ENCODE measurements around the gene RCC1.
"Not testable (repeated sequence)": the region's sequence is repeated elsewhere in the genome, so short reads cannot be mapped to it uniquely, and the experiment has no call there.

The RCC1 gene

DNA sequence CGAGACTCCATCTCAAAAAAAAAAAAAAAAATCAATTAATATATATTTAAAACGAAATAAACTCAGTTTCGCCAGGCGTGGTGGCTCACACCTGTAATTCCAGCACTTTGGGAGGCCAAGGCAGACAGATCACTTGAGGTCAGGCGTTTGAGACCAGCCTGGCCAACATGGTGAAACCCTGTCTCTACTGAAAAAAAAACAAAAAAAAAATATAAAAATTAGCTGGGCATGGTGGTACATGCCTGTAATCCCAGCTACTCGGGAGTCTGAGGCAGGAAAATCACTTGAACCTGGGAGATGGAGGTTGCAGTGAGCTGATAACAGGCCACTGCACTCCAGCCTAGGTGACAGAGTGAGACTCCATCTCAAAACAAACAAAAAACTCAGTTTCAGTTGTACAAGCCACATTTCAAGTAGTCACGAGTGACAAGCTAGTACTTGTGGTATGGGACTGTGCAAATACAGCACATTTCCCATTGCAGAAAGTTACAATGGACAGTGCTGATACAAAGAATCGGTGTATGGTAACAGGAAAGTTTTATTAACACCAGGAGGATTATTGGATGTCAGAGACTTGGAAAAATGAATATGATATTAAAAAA lies 35.7 kb downstream of the RCC1 start:
- DNase-seq (ENCODE audit: extremely low read depth in 1 of 2, low read depth in 1 of 2) = not testable (repeated sequence)

DNA sequence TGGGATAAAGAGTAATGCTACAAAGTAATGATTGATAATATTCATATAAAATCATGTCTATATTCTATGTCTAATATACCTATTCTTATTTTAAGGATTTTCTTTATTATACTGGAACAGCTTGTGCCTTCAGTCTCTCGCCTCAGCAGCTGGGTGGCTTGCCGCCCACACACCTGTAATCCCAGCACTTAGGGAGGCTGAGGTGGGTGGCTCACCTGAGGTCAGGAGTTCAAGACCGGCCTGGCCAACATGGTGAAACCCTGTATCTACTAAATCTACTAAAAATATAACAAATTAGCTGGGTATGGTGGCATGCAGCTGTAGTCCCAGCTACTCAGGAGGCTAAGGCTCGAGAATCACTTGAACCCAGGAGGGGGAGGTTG lies 39.4 kb downstream of the RCC1 start:
- DNase-seq (ENCODE audit: extremely low read depth in 1 of 2, low read depth in 1 of 2) = no peak

DNA sequence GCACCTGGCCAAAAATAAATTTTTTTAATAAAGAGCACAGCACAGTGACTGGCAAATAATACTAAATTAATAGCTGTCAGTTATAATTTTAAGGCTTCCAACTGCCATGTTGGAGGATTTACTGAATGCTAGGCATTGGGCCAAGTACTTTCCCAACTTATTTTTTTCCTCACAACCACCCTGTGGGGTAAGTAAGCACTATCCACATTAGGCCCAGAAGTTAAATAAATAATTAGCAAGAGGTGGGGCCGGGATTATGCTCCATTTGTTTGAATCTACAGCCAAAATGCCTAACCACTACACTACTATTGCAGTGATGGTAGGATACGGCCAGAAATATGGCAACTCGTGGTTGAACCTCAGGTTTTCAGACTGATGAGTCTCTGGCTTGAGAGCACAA lies 42.5 kb downstream of the RCC1 start:
- no peak for DNase-seq (ENCODE audit: extremely low read depth in 1 of 2, low read depth in 1 of 2)

DNA sequence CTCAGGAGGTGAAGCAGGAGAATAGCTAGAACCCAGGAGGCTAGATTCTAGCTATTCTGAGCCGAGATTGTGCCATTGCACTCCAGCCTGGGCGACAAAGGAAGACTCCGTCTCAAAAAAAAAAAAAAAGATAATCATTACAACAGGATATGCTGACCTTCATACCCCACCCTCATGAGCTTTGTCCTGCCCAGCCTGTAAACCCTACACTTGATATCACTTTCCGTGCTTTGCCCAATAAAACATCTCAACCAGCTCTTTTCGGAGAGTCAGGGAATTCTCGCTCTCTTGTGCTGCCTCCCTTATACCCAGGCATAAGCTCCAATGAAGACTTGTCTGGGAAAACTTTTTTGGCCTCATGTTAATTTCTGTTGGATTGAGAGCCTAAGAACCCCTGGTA lies 45.5 kb downstream of the RCC1 start:
- DNase-seq (ENCODE audit: extremely low read depth in 1 of 2, low read depth in 1 of 2) = no peak

DNA sequence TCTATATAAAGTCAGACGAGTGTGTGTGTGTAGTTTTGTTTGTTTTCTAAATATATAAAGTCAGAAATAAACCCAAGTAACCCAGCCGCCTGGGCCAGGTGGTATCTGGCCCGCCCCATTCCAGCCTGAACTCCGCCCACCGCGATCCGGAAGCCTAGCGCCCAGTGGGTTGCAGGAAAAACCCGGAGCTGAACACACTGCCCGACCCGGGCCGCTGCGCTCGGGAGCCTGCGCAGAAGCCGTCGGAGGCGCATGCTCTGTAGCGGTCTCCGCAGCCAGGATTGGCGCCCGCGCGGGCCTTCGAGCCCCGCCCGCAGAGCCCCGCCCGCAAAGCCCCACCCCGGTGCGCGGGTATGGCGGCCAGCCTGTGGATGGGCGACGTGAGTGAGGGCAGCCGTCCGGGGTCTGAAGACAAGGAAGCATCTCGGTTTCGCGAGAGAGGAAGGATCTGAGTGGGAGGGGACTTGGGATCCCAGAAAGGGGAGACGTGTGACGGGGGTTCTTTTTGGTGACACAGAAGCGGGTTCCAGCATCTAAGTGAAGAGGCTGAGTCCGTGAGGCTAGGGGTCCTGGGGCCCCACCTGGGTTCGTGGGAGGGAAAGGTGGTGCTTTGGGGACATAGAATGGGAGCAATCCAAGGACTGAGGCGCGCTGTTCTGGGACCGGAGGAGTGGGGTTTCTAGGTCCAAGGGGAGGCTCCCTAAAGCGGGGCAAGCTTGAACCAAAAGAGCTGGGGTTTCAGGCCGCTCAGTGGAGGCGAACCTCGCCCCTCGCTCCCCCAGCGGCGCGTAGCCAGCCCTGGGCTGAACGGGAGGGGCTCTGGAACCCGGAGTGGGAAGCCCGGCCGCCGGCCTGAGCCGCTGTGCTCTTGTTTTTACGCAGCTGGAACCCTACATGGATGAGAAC lies 47.2 kb downstream of the RCC1 start, which contains the start of gene TRNAU1AP:
Gene TRNAU1AP (plus strand): TSS at position 328 of the 906 bp plus-strand sequence. CDS start 26 bp downstream, at position 354.
- DNase-seq (ENCODE audit: extremely low read depth in 1 of 2, low read depth in 1 of 2) = peak; percentile 95 to 96

DNA sequence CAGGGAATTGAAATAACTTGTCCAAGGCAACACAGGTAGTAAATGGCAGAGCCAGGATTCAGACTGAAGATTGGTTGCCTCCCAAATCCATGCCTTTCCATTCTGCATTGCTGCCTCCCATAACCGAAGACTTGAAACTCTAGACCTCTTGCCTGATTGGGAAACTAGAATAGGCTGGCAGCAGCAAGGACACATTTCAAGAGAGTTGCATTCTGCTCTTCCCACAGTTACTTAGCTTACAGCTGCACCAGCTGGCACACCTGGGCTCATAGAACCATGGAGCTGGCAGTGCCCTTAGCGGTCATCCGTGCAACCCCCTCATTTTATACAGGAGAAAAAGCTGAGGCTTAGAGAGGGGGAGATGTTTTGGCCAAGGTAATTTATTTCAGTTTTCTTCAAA lies 55.0 kb downstream of the RCC1 start:
- DNase-seq (ENCODE audit: extremely low read depth in 1 of 2, low read depth in 1 of 2) = no peak

DNA sequence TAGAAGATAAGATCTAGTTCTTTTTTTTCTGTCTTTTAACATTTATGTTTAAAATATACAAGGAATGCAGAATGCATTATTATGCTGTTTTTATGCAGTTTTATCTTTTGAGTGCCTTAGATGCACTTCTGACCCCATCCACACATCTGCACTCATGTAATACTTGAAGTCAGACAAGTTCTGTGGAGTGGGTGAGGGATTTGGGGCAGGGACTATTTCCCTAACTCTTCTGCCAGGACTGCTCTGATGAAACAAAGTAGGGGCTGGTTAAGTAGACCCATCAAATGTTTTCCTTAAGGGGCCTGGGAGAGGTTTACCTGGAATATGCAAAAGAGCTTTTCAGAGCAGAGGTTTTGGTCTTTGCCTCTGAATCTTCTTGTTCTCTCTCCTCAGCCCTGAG lies 58.5 kb downstream of the RCC1 start:
- DNase-seq (ENCODE audit: extremely low read depth in 1 of 2, low read depth in 1 of 2) = no peak

DNA sequence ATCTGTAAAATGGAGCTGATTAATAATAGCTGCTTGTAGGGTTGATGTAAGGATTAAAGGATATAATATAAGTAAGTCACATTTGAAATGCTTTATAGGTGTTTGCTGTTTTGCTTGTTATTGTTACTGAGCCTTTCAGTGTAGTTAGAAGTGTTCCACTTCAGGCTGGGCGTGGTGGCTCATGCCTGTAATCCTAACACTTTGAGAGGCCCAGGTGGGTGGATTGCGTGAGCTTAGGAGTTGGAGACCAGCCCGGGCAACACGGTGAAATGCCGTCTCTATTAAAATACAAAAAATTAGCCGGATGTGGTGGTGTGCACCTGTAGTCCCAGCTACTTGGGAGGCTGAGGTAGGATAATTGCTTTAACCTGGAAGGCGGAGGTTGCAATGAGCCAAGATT lies 59.2 kb downstream of the RCC1 start:
- no peak for DNase-seq (ENCODE audit: extremely low read depth in 1 of 2, low read depth in 1 of 2)

DNA sequence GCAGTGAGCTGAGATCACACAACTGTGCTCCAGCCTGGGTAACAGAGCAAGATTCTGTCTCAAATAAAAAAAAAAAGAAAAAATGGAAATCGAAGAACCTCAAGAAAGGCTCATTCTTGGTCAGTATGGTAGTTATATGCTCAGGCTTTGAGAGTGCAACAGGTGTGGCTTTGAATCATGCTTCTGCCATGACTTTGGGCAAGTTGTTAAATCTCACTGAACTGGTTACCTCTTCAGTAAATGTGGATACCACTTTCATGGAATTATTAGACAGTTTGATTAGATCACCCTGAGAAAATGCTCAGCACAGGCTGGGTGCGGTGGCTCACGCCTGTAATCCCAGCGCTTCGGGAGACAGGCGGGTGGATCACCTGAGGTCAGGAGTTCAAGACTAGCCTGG lies 59.9 kb downstream of the RCC1 start:
- no peak for DNase-seq (ENCODE audit: extremely low read depth in 1 of 2, low read depth in 1 of 2)

DNA sequence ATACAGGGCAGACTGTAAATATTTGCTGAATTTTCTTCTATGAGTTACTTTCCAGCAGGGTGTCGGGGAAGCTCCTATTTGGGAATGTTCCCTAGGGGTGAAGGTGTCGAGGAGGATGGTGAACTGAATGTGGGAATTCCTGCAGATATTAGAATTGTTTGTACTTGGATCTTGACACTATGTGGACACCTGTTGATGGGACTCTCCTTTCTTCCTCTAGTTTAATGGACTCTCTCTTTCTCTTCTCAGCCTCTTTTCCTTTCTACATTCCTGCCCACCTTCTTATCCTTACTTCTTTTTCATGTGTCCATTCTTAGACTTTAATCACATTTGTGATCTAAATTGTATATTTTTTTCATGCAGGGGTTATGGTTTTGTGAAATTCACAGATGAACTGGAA lies 61.1 kb downstream of the RCC1 start:
- no peak for DNase-seq (ENCODE audit: extremely low read depth in 1 of 2, low read depth in 1 of 2)

DNA sequence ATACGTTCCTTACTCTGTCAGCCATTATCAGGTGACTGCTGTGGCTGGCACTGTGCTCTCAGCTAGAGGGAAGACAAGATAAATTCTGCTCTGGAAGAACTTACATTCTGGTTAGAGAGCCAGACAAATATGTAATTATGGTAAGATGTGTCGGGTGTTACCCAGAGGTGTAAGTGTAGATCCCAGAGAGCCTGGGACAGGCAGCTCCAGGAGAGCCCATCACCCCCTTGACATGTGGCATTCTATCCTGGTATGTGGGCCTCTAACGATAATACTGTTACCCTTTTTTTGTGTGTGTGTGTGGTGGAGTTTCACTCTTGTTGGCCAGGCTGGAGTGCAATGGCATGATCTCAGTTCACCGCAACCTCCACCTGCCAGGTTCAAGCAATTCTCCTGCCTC lies 66.1 kb downstream of the RCC1 start:
- no peak for DNase-seq (ENCODE audit: extremely low read depth in 1 of 2, low read depth in 1 of 2)

DNA sequence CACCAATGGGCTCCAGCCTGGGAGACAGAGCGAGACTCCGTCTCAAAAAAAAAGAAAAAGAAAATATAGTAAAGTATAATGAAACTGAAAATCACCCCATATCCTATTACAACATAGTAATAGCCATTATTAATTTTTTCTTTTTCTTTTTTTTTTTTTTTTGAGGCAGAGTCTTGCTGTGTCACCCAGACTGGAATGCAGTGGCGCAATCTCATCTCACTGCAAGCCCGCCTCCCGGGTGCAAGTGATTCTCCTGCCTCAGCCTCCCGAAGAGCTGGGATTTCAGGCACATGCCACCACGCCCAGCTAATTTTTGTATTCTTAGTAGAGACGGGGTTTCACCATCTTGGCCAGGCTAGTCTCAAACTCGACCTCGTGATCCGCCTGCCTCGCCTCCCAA lies 67.0 kb downstream of the RCC1 start:
- not testable (repeated sequence) for DNase-seq (ENCODE audit: extremely low read depth in 1 of 2, low read depth in 1 of 2)

DNA sequence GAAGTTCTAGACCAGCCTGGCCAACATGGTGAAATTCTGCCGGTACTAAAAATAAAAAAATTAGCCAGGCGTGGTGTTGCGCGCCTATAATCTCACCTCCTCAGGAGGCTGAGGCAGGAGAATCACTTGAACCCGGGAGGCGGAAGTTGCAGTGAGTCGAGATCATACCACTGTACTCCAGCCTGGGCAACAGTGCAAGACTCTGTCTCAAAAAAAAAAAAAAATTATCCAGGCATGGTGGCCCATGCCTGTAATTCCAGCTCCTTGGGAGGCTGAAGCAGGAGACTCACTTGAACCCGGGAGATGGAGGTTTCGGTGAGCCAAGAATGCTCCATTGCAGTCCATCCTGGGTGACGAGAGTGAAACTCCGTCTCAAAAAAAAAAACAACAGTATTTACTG lies 67.7 kb downstream of the RCC1 start:
- DNase-seq (ENCODE audit: extremely low read depth in 1 of 2, low read depth in 1 of 2) = no peak

DNA sequence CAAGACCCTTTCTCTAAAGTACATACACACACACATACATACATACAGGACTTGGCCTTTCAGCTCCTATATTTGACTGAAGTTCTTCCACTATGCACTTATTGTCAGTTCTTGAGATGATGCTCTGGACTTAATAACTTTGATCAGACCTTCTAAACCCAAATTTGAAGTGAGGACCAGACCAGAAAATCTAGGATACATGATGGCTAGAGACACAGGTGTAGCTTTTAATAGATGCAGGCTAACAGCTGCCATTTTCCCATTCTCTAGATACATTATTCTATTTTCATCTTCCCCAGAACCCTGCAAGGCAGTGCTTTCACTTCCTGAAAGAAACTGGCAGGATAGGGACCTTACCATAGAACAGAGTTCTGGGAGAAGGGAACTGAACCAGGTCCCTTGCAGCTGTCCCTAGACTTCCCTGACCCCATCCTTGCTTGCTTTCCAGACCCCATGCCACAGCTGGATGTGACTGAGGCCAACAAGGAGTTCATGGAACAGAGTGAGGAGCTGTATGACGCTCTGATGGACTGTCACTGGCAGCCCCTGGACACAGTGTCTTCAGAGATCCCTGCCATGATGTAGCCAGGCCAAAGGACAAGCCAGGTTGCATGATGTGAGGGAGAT lies 71.3 kb downstream of the RCC1 start:
- DNase-seq (ENCODE audit: extremely low read depth in 1 of 2, low read depth in 1 of 2) = no peak

DNA sequence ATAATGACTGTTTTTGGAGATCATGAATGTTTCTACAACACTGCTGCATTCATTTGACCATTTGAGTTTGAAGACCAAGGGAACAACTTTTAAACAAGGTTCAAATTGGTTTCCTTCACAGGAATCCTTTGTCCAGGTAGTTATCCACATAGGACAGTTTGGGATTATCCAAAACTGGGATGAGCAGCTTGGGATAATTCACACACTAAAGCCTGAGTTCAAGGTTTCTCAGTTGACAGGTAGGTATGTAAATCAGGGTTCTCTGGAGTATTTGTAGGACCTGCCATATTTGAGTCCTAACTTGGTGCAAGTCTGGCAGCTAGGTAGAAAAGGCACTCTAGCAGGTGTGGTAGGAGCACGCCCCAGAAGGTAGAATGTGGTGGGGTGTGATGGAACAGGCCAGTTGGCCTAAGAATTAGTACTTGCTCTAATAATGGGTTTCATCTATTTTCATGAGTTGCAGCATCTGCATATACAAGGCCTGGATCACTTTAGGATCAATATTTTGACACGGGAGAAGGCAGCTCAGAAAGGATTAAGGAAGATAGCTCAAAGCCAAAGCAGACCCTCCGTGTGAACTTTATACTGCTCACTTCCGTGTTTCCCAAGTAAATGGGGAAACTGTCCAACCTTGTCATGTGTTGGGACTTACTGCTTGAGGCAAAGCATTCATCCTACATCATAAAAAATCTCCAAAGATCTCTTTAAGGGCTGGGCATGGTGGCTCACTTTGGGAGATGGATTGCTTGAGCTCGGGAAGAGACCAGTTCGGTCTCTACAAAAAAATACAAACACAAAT lies 72.1 kb downstream of the RCC1 start:
- DNase-seq (ENCODE audit: extremely low read depth in 1 of 2, low read depth in 1 of 2) = no peak

DNA sequence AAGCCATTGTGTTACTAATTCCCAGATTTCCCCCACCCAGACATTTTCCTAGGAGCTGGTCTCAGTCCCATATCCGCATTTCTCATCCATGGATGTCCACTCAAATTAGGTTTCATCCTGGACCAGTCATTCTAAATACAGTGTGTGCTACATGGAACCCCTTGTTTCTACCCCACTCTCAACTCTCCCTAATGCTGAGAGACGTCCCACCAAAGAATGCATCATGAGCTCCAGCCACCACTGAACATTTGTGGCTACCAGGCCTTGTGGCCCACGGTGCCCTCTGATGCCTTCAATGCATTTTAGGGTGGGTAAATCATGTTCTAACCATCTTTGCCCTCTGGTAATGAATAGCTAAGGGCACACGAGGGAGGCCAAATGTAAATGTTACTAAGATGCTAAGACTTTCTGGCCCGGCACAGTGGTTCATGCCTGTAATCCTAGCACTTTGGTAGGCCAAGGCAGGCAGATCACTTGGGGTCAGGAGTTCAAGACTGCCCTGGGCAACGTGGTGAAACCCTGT lies 72.9 kb downstream of the RCC1 start:
- no peak for DNase-seq (ENCODE audit: extremely low read depth in 1 of 2, low read depth in 1 of 2)

DNA sequence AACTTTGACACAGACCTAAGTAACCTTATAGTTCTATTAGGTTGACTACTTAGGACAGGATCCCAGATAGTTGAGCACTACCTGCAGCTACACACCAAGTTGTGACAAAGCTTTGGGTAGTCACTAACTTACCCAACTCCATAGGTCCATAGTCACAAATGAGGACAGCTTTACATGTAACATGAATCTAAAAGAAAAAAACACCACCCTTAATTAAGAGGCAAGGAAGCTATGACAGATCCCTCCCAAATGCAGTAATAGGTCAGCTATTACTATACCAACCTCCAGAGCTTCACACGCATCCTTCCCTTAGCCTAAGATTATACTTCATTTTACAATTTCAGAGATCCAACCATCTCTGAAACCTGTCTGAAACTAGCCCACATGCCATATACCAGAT lies 73.6 kb downstream of the RCC1 start:
- no peak for DNase-seq (ENCODE audit: extremely low read depth in 1 of 2, low read depth in 1 of 2)

DNA sequence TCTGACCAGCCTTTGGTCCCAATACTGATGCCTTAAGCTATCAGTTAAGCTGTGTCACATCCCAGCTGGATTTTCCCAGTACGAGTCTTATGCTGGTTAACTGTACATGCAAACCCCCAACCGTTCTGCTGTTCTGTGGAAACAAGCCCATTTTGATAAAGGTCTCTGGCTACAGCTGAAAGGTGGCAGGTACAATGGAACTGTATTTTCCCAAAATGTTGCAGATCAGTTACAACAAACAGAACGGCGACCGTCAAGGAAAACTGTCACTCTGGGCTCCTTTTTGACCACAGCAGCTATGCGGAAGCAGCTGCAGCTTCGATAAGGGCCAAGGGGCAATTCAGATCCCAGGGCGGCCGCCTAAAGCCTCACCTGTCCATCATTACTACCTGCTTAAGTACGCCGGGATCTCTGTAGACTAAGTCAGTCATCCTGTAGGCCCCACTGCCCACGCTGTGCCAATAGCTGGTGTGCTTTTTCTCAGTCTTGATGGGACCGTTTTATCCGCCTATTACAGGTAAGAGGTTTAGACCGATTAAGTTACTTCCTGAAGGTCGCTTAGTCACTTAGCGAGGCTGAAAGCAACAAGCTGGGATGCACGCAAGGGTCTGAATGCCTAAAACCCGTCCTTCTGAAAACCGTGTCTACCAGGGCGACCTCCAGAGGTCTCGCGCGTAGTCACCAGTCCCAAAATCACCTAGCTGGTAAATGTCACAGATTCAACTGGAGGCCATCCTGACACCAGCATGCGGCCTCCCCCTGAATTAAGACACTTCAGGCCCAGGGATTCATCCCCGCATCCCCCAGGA lies 75.1 kb downstream of the RCC1 start:
- DNase-seq (ENCODE audit: extremely low read depth in 1 of 2, low read depth in 1 of 2) = peak in 1 of 2 donors; percentile 32

DNA sequence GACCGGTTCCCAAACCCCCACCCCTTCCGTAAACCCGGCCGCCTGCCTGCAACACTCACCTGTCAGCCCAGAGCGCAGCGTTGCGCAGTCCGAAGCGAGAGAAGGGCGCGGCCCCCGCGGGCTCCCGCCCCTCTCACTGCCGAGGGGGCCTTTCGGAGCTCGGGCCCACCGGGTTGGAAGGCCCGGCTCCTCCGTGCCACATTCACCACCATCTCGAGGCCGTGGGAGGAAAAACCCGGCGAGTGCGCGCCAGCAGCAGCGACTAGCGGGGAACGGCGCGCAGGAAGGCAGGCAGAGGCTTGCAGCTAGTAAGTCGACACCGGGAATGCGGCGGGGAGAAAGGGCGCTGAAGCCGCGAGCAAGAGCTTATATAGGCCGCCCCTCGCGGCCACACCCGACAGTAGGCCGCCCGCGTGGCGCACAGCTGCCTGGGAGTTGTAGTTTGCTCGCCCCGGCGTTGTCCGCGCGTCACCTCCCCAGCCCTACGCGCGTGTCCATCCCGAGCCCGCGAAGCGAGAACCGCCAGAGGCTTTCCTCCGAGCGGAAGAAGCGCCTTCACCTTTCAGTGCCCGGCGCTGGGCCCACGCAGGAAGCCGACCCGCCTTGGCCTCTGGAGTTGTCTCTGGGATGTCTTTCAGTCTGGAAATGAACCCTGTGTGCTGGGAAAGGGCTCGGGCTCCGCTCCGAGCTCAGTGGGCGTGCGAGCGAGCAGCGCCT lies 75.8 kb downstream of the RCC1 start:
- DNase-seq (ENCODE audit: extremely low read depth in 1 of 2, low read depth in 1 of 2) = peak; percentile 91 to 92

Measured in stimulated activated CD8-positive, alpha-beta memory T cell treated with anti-CD3 and anti-CD28 coated beads, Interleukin-7, amount 100 ng/mL, for 48 hours (primary cell).